ENCODE results near the gene TMEM212.
"Not testable (repeated sequence)": the region's sequence is repeated elsewhere in the genome, so short reads cannot be mapped to it uniquely, and the experiment has no call there.

Gene TMEM212

DNA sequence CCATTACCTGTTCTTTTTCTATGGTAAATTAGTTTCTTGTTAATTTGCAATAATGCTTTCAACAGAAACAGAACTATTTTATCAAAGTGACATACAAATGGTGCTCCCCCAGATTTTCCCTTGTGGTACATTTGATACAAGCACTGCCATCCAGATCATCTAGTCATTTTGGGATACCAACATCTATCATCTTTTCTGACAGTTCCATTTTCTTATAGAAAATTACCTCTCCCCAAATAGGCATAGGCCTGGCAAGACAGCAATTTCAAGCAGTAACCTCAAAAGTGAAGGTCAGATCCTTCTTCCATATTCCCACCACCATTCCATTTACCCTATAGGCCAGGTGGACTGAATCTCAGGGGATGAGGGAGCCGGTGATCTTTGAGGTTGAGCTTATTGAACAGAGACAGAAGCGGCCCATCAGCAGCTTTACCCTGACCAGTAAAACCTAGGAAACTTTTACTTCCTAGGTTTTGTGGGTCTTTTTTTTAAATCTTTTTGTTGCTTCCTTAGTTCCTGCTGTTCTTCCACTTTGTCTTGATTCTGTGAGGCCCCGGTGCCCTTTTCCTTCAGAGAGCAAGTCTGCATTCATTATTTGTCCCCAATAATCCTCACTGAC, 29.8 kb upstream of the TMEM212 start:
- DNase-seq (ENCODE audit: low spot score): no peak

DNA sequence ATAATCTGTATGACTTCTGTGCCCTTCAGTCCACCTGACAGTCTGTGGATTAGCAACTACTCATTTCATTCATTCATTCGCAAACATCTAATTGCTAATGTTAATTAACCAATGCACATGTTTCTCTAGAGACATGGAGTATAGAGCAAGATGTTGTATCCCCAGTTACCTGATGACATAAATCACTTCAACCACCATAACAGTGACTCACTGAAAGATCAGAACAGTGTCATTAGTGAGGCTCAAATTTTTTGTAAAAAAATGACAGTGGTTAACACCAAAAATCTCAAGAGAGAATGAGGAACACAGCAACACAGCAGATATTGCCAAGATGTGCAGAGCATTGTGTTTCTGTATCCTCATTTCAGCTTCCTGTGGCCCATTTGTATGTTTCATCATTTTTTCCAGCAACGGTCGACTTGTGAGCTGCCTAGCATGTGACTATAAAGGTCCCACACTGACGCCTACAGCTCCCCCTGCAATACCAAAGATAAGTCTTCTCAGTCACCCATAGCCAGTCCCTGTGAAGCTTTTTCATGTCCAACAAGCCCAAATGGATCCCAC, 29.2 kb upstream of the TMEM212 start:
- no peak for DNase-seq (ENCODE audit: low spot score)

DNA sequence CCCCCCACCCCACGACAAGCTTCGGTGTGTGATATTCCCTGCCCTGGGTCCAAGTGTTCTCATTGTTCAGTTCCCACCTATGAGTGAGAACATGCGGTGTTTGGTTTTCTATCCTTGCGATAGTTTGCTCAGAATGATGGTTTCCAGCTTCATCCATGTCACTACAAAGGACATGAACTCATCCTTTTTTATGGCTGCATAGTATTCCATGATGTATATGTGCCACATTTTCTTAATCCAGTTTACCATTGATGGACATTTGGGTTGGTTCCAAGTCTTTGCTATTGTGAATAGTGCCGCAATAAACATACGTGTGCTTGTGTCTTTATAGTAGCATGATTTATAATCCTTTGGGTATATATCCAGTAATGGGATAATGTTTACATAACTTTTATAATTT, 28.5 kb upstream of the TMEM212 start:
- DNase-seq (ENCODE audit: low spot score): not testable (repeated sequence)

DNA sequence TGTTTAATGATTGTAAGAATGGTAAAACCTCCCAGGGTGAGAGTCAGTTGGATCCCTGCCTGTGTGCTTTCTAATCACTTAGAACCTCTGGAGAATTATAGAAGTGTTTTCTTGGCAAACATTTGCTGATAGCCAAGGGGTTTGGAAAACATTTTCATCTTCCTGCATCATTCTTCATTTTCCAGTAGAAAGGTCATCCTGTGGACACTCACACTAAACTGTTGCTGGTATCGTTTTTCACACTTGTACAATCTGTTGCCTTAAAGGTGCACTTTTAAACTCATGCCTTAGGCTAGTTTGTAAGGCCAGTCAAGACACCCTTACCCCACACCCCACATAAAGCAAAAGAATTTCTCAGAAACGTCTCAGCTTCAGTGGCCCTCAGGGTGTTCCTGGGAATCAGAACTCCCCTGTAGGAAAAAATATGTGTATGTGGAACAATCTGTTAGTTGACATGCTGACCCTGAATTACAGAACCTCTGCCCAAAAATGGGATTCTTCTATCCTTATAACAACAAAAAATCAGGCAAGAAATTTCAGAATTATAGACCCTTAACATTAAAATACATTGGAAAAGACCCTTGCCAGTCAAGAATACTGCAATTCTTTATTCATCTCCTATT, 27.1 kb upstream of the TMEM212 start:
- no peak for DNase-seq (ENCODE audit: low spot score)

DNA sequence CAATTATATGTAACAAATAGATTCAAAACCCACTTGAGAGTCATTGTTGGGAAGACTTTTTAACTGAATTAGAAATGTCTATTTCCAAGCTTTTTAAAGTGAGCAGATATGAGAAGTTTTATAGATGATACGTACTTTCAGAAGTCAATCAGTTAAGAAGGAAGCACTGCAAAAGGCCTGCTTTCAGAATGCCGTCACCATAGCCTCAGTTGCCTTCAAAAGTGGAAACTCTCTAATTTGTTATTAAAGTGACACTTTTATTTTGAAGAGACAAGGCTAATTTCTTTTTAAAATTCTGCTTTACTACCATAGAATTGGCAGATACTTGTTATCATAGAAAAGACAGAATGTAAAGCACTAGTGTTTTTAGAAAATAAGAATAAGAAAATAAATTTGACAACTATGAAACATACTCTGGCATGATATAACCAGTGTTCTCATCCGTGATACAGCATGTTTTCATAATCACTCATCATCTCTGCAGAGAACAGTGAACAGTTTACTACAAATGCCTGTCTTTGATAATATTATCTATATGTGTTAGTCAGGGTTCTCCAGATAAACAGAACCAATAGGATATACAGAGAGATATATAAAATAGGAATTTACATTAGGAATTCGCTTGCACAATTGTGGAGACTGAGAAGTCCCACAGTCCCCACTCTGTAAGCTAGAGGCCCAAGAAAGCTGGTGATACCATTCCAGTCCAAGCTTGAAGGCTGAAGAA, 25.9 kb upstream of the TMEM212 start:
- DNase-seq (ENCODE audit: low spot score): no peak

DNA sequence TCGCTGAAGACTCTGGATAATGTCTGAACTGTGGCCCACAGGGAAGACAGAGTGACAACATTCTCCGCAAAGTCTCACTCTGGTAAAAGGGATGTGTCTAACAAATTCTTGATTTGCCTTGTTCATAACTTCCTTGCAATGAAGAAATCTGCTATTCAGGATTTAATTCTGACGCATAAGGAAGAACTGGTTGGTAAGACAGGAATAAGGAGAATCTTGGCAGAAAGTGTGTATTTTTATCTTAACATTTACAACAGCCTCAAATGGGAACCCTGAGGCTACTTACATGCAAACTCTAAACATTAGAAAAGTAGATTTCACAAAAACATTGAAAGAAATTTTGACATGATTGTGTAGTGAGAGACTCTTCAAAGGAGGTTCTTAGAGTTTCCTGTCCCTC, 22.1 kb upstream of the TMEM212 start:
- DNase-seq (ENCODE audit: low spot score): no peak

DNA sequence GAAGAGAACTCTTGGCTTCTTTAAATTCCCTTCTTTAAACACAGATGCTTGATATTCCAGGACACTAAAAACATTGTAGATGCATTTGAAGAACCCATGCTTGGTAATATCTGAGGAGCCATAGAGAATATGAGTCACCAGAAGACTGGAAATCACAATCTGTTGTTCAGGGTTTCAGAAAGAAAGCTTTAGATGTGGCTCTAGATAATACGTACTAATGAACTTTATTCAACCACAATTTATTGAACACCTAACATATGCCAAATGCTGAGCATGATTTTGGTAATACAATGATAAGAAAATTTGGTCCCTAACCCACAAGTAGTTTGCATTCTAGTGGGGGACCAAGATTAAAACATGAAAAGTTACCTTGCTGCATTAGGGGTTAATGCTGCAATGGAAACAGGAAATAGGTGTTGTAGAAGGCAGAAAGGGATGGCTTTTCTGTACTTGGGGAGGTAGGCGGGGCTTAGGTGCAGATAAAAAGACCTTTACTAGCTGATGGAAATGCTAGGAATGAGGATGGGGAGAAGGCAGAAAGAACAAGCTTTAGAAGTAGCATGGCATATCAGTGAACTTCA, 21.3 kb upstream of the TMEM212 start:
- no peak for DNase-seq (ENCODE audit: low spot score)

DNA sequence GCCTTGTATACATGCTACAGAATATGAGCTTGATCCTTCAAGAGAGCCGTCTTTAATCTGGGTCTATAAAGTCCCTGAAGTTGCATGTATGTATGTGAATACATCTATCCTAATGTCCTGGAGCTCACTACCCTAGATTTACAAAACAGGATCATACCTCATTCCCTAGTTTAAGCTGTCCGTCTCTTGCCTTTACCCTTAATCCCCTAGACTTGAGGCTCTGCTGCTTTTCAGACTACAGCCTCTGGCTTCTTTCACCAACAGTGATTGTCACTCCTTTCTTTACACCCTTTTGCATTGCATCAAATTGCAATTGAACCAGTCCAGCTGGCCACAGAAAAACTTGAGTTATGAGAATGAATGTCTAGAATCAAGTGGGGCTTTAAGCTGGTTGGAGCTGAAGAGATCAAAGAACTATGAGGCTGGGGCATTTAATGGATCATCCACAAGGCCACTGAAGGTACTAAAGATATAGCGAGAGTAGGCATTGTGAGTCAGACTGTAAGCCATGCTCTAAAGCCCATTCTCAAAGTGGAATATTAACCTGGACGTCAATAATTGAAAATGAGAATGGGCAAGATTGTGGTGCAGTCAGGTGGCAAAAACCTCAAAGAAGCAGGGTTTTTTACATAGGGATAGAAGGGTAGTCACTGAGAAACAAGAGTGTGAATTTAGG, 20.6 kb upstream of the TMEM212 start:
- no peak for DNase-seq (ENCODE audit: low spot score)

DNA sequence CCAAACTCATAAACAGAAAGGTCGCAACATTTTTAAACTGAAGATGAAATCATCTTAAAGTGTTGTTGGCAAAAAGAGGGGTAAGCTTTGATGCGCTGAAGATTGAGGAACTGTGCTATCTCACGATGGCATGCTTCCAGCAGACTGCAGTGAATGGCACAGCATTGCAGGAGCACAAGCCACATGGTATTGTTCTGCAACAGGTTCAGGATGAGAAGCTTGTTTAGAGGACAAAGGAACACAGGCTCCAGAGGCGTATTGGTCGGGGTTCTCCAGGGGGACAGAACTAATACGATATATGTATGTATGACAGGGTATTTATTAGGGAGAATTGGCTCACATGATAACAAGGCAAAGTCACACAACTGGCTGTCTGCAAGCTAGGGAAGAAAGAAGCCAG, 19.0 kb upstream of the TMEM212 start:
- DNase-seq (ENCODE audit: low spot score): no peak

DNA sequence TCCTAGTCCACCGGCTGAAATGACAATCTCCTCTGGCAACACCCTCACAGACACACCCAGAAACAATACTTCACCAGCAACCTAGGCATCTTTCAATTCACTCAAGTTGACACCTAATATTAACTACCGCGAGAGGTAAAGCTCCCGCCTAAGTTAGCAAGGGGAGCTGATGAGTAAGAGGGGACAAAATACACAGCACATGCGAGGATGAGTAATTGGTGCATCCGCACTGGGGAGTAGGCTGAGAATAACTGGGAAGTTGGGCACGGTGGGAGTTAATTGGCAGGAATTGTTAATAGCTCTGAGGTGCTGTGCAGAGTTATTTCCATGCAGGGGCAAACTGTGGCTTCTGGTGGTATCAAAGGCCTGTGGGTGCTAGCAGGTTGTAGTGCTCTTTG, 18.3 kb upstream of the TMEM212 start:
- no peak for DNase-seq (ENCODE audit: low spot score)

DNA sequence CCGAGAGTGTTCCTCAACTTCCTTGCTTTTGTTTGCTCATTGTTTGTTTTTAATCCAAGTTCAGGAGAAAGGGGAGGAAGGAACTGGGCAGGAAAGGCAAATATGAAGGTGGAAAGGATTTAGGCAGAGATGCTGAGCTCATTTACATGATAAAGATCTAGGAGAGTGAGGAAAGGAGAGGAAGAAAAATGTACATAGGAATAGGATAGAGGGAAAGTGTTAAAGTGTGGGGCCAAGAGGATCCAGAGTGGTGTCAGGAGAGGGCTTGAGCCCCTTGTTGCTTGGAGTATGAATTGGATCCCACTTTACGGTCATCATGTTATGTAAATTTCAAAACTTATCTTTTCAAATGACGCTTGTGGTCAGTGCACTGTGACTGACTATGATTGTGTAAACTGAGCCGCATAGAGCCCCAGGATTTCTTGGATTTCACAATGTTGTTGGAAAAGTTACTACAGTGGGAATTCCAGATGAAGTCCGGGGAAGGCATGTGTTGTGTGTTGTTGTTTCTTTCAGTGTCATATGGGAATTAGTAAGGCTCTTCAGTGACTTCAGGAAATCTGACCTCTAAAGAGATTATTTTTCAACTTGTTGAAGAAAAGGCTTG, 17.8 kb upstream of the TMEM212 start:
- DNase-seq (ENCODE audit: low spot score): no peak

DNA sequence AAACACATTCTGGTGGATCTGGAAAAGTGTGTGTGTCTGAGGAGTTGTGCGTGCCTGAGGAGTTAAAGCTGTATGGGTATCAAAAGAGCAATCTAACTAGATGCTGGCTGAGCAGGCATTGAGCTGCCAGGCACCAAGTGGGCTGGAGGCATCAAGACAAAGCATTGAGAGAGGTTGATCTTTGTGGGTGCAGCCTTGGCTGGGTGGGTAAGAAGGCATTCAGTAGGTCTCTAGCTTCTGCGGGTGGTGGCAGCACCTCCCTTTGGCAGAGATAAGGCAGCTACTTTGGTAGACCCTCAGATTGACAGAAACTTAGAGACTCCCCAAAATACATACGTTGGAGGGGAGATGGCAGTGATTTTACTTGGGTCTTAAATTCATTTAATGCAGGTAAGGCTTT, 15.8 kb upstream of the TMEM212 start:
- no peak for DNase-seq (ENCODE audit: low spot score)

DNA sequence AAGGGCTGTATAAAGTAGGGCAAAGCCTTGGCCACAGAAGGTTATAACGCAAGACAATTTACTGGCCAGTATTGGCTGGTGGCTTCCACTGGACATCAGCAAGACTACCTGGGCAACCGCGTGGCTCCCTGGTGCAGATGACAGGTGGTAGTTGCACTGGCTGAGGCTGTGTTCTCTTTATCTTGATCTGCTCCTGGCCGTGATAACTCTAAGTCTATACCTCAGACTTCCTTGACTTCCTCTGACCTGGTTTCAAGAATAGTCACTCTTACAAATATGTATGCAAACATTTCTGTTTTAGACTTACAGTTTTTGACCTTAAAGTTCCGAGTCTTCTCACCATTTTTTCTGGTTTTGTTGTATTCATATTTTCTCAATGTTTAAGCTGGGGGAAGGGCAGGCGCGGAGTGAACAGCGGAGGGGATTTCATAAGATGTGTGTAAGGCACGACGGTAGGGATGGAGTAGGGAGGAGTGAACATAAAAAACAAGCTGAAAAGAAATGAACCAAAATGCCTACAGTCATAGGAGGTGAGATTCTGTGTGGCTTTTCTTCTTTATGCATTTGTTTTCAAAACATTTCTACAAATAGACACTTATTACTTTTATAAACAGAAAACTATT, 15.2 kb upstream of the TMEM212 start:
- no peak for DNase-seq (ENCODE audit: low spot score)

DNA sequence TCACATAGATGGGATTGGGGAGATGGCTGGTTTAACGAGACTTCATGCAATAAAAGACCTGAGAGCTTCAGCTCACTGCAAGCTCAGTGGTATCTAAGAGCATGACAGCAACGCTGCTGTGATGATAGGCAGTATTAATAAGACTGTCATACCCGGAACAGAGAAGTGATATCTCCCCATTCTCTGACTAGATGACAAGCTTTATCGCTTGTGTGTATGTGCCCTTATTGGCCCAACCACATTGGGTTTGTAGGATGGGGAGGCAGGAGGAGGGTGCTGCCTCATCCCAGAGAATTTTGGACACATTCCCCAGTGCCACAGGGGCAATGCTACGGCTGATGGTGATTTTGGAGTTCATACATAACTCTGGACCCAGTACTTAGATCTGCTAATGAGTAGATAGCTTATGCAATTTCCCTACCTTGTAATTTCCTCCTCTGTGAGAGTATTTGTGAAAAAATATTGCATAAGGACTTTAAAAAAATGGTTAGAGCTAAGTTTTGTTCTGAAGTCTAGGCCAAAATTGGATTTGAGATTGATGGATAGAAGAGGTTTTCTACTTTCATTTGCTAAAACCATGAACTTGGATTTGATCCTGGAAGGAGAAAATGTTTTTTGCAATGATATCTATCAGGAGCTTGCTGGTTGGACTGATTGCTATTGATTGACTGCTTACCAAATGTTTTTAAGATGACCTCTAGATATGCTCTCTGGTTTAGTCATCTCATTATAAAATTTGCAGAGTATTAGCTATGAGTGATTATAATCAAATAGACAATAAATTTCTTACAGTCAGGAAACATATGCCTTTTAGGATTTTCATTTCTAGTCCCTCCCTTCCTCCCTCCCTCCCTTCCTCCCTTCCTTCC, 14.0 kb upstream of the TMEM212 start:
- DNase-seq (ENCODE audit: low spot score): no peak

DNA sequence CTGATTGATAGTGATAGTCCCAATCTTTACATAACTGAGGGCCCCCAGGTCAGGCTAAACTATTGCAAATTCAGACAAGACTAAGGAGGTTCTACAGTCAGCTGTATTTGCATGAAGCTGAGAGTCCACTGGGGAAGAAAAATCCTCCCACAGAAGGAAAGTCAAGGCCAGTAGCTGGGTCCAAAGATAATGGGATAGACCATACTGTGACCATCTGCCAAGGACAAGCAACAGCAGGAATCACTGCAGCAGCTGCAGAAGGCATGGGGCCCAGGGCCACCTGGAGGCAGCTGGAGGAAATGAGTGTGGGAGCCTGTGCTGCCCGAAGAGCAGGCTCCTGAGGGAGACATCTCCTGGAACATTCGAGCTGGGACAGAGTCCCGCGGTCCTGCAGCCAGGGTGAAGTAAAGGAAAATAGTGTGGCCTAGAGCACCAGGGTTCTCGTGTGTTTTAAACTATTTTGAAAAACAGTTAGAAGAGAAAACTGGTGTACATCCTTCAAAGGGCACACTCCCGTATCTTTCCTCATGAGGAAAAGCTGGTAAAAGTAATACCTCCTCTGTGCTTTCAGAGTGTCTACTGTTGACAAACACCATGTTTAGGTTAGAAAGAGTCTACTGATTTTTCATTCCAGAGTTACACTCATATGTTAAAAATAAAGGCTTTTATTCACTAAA, 13.2 kb upstream of the TMEM212 start:
- DNase-seq (ENCODE audit: low spot score): peak; percentile 79

DNA sequence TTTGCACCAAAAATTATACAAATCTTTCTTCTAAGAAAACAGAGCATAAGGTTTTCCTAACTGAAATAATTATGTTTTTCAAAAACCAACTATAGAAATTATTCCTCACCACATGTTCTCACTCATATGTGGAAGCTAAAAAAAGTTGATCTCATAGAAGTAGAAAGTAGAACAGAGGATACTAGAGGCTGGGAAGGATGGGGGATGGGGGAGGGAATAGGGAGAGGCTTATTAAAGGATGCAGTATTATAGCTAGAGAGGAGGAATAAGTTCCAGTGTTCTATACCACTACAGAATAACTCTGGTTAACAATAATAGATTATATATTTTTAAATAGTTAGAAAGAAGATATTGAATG, 12.7 kb upstream of the TMEM212 start:
- no peak for DNase-seq (ENCODE audit: low spot score)

DNA sequence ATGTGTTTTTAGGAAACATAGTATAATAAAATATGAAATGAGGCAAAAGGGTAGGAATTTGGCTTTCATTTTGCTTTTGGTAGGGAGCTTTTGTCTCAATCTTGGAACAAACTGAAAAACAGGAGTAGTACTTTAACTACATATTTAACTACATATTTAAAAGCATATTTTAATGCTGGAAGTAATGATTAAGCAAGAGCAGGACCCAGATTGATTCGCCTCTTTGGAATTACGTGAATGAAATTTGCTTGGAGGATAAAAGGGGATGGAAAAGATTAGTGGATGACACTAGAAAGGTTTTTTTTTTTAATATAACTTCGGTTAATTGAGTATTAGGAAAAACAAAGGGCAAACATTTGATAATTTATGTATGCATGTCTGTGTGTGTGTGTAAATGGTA, 11.2 kb upstream of the TMEM212 start:
- DNase-seq (ENCODE audit: low spot score): no peak

DNA sequence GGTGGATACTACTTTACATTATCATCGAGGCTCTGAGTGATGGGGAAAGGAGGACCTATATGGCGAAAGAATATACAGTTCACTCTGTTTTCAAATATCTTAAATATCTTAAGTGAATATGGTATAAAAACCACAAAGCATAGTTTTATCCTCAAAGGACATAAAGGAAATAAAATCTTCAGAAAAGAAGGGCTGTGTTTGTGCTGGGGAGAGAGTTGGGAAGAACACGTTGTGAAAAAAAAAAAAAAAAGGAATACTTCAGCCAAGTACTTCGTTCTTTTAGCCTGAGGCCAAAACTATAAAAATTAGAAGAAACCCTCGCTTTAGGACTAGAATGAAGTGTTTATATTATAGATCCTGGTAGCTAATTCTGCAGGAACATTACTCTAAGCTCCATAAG, 10.2 kb upstream of the TMEM212 start:
- no peak for DNase-seq (ENCODE audit: low spot score)

DNA sequence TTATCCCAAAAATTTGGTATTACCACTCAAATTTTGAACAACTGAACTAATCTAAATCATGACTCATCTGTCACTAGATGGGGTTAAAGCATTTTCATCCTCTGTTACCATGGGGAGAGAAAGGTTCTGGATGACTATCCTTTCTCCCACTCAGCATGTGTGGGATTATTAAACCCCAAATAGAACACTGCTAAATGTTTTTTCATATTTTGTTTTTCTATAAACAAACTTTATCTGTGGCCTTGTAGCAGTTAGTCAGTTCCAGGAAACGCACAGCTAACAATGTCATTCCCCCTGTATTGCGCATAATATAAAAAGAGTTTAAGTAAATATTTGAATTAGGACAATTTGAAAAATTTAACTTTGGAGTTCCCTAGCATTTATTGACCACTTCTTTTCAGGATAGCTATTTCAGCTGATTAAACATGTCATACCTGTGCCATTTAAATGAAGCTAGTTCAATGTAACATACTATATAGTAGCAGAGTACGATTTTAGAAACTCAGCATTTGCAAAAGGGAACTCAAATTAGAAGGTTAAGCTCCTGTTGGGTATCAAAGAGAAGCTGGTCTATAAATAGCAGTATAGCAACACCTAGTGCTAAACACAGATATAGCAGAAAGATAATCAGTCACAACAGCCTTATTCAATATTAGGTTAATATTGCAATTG, 9.2 kb upstream of the TMEM212 start:
- DNase-seq (ENCODE audit: low spot score): peak; percentile 67

DNA sequence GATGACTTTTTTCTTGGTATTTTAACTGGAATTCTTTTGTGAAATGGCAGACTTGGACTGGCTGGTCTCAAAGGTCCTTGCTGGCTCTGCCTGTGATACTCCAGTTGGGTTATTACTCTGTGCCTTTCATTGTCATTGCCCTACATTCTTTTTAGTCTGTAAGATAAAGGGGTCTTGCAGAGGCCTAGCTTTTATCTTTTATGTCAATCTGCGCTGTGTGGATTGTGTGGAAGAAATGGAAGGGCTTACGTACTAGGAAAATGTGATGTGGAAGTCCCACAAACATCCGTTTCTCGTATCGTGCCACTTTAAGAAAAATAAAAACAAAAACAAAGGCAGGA, 8.7 kb upstream of the TMEM212 start:
- no peak for DNase-seq (ENCODE audit: low spot score)

All from globus pallidus (tissue), 1 donor.